Measurements from ENCODE around the gene DNAH9.

DNAH9 gene

GRCh38 chr17:11807606-11808005 lies 209.3 kb downstream of the DNAH9 start:
- Histone ChIP-seq H3K9ac (ENCODE audit: low read length) (no peak overlapping the region), H3K36me3 (replicated peaks; ENCODE audit: low read depth, low read length) (no peaks in the 10 kb centered on the region), H3K27me3 (ENCODE audit: low read depth, low read length) (no peaks in the 10 kb centered on the region), H2AFZ (ENCODE audit: low read depth, low read length) (no peak overlapping the region), H3K9me3 (ENCODE audit: insufficient read depth, low read length) (no peaks in the 10 kb centered on the region), H3K79me2 (ENCODE audit: low read length) (no peaks in the 10 kb centered on the region), H3K4me3 (ENCODE audit: low read length) (no peak overlapping the region), H3K4me1 (ENCODE audit: low read length) (no peaks in the 10 kb centered on the region), H4K20me1 (ENCODE audit: insufficient read depth, low read length) (no peaks in the 10 kb centered on the region), H3K4me2 (ENCODE audit: low read length) (no peak overlapping the region), H3K27ac (ENCODE audit: low read length) (no peak overlapping the region)
- no peak for TF ChIP-seq EZH2phosphoT487 (IDR thresholded peaks at IDR 0.05; ENCODE audit: low read depth)
- no peak for TF ChIP-seq CTCF (IDR thresholded peaks at IDR 0.05; ENCODE audit: low read depth, low read length)

- TF ChIP-seq CTCF (IDR thresholded peaks at IDR 0.05; ENCODE audit: low read depth, low read length) (no peak), EZH2phosphoT487 (IDR thresholded peaks at IDR 0.05; ENCODE audit: low read depth) (no peak)
- Histone ChIP-seq H2AFZ (ENCODE audit: low read depth, low read length) (no peak overlapping the region), H3K79me2 (ENCODE audit: low read length) (no peaks in the 10 kb centered on the region), H3K27me3 (ENCODE audit: low read depth, low read length) (no peaks in the 10 kb centered on the region), H3K27ac (ENCODE audit: low read length) (no peak overlapping the region), H3K4me2 (ENCODE audit: low read length) (no peak overlapping the region), H3K9me3 (ENCODE audit: insufficient read depth, low read length) (no peaks in the 10 kb centered on the region), H4K20me1 (ENCODE audit: insufficient read depth, low read length) (no peaks in the 10 kb centered on the region), H3K4me3 (ENCODE audit: low read length) (no peak overlapping the region), H3K9ac (ENCODE audit: low read length) (no peak overlapping the region), H3K4me1 (ENCODE audit: low read length) (no peaks in the 10 kb centered on the region), H3K36me3 (replicated peaks; ENCODE audit: low read depth, low read length) (no peaks in the 10 kb centered on the region)
These were observed 215.0 kb downstream of the DNAH9 start for GRCh38 chr17:11813278-11813677.

- H3K27ac ChIP-seq (ENCODE audit: low read length), result no peak overlapping the region
- no peaks in the 10 kb centered on the region for H3K36me3 ChIP-seq (replicated peaks; ENCODE audit: low read depth, low read length)
- H3K4me1 ChIP-seq (ENCODE audit: low read length), result no peaks in the 10 kb centered on the region
- no peak overlapping the region for H3K4me3 ChIP-seq (ENCODE audit: low read length)
- no peak overlapping the region for H3K4me2 ChIP-seq (ENCODE audit: low read length)
- H4K20me1 ChIP-seq (ENCODE audit: insufficient read depth, low read length), result no peaks in the 10 kb centered on the region
- no peak overlapping the region for H3K9ac ChIP-seq (ENCODE audit: low read length)
- TF ChIP-seq CTCF (IDR thresholded peaks at IDR 0.05; ENCODE audit: low read depth, low read length) (no peak), EZH2phosphoT487 (IDR thresholded peaks at IDR 0.05; ENCODE audit: low read depth) (no peak)
- no peaks in the 10 kb centered on the region for H3K27me3 ChIP-seq (ENCODE audit: low read depth, low read length)
- no peak overlapping the region for H2AFZ ChIP-seq (ENCODE audit: low read depth, low read length)
- H3K9me3 ChIP-seq (ENCODE audit: insufficient read depth, low read length), result no peaks in the 10 kb centered on the region
- H3K79me2 ChIP-seq (ENCODE audit: low read length), result no peaks in the 10 kb centered on the region
These were observed 215.6 kb downstream of the DNAH9 start for GRCh38 chr17:11813871-11814270.

- Histone ChIP-seq H3K9me3 (ENCODE audit: insufficient read depth, low read length) (no peaks in the 10 kb centered on the region), H4K20me1 (ENCODE audit: insufficient read depth, low read length) (no peaks in the 10 kb centered on the region), H3K4me1 (ENCODE audit: low read length) (no peaks in the 10 kb centered on the region), H3K9ac (ENCODE audit: low read length) (no peak overlapping the region), H3K27ac (ENCODE audit: low read length) (no peak overlapping the region), H3K79me2 (ENCODE audit: low read length) (no peaks in the 10 kb centered on the region), H2AFZ (ENCODE audit: low read depth, low read length) (no peak overlapping the region), H3K4me2 (ENCODE audit: low read length) (no peak overlapping the region), H3K4me3 (ENCODE audit: low read length) (no peak overlapping the region), H3K27me3 (ENCODE audit: low read depth, low read length) (no peaks in the 10 kb centered on the region), H3K36me3 (replicated peaks; ENCODE audit: low read depth, low read length) (no peaks in the 10 kb centered on the region)
- TF ChIP-seq EZH2phosphoT487 (IDR thresholded peaks at IDR 0.05; ENCODE audit: low read depth), result no peak
- TF ChIP-seq CTCF (IDR thresholded peaks at IDR 0.05; ENCODE audit: low read depth, low read length), result no peak
These were observed 216.5 kb downstream of the DNAH9 start for GRCh38 chr17:11814655-11815262.

Measured in OCI-LY3 (cell line).